GM18511 (cell line): ENCODE data around the gene ZNF689.
"Not testable (repeated sequence)": the region's sequence is repeated elsewhere in the genome, so short reads cannot be mapped to it uniquely, and the experiment has no call there.

Experiments
- ATAC-seq: cut with Tn5 transposase; IDR thresholded peaks from one replicate; pipeline ENCODE4 v1.9.1; 2021; ENCODE audit warnings: mild to moderate bottlenecking, moderate library complexity; ENCODE audit not compliant: unreplicated experiment

Gene ZNF689

GRCh38 chr16:30601966-30602365 is 8.2 kb downstream of the ZNF689 start:
- no peak for ATAC-seq

GRCh38 chr16:30600929-30601328 is 9.3 kb downstream of the ZNF689 start:
- ATAC-seq, result no peak

DNA sequence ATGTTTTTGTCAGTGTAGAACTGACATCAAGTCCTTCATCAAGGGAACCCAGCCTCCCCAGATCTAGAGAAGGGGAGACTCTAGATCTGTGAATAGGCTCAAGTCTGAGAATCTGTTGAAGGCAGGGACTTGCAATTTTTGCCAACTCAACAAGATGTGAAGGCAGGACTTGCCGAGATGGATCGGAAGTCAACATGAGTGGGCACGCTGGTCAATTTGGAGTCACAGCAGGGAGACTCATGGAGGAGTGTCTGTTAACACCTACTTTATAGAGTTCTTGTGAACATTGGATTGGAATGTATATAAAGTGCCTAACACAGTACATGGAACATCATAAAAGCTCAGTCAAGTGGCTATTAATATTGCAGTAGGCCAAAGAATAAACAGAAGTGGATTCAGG is 10.0 kb downstream of the ZNF689 start:
- ATAC-seq, result no peak

DNA sequence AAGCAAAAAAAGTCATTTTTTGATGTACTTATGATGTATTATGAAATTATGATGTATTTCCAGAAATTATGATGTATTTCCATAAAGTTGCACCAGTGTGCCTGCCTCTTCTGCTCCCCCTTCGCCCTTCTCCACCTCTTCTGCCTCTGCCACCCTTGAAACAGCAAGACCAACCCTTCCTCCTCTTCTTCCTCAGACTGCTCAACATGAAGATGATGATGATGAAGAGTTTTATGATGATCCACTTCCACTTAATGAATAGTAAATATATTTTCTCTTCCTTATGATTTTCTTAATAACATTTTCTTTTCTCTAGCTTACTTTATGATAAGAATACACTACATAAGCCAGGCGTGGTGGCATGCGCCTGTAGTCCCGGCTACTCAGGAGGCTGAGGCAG is 17.3 kb downstream of the ZNF689 start:
- no peak for ATAC-seq

DNA sequence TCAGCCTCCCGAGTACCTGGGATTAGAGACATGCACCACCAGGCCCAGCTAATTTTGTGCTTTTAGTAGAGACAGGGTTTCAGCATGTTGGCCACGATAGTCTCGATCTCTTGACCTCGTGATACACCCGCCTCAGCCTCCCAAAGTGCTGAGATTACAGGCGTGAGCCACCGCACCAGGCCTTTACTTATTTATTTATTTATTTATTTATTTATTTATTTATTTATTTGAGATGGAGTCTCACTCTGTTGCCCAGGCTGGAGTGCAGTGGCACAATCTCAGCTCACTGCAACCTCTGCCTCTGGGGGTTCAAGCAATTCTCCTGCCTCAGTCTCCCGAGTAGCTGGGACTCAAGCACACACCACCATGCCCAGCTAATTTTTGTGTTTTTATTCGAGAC is 19.3 kb downstream of the ZNF689 start:
- ATAC-seq, result not testable (repeated sequence)

DNA sequence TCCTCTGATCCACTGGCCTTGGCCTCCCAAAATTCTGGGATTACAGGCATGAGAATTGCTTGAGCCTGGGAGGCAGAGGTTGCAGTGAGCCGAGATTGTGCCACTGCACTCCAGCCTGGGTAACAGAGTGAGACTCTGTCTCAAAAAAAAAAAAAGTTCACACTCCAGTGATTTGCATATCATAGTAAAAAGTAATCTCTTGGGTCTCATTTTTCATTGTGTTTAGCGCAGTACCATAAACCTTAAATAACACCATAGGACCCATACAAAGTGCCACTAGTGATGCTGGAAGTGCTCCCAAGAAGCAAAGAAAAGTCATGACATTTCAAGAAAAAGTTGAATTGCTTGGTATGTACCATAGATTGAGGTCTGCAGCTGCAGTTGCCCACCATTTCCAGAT is 20.6 kb downstream of the ZNF689 start:
- ATAC-seq, result not testable (repeated sequence)

GRCh38 chr16:30588651-30589050 is 21.5 kb downstream of the ZNF689 start:
- no peak for ATAC-seq

- ATAC-seq, result peak; percentile 92
These were observed 24.6 kb downstream of the ZNF689 start, which contains the start of gene ZNF785 for GRCh38 chr16:30585400-30586191. TSS of gene ZNF785 (minus strand) at chr16:30585697. CDS start at chr16:30585611, 86 bp downstream.

DNA sequence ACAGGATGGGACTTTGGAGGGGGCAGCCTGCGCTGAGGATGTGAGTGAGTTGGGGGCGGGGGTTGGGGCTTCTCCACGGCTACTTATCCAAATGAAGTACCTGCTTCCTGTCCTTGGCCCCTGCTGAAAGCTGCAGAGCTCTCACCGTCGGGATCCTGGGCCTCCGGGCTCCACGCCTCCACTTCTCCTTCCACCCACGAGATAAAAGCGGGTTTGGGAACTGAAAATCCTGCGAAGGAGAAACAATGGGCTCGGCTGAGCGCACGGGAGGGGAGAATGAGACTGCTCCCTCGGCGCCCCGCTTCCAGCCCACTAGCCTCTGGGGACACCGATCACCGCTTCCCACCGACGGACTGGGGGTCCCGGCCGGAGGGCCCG is 25.2 kb downstream of the ZNF689 start:
- ATAC-seq, result peak; percentile 30

- ATAC-seq, result no peak
These were observed 27.4 kb downstream of the ZNF689 start for GRCh38 chr16:30582611-30583340.

- no peak for ATAC-seq
These were observed 28.7 kb downstream of the ZNF689 start for GRCh38 chr16:30581457-30581856.

GRCh38 chr16:30574678-30575077 is 35.5 kb downstream of the ZNF689 start:
- ATAC-seq, result no peak

- peak; percentile 81 for ATAC-seq
These were observed 38.5 kb downstream of the ZNF689 start, which contains the start of gene ZNF688 for GRCh38 chr16:30571445-30572322. TSS of gene ZNF688 (minus strand) at chr16:30571714. CDS start at chr16:30571629, 85 bp downstream.

DNA sequence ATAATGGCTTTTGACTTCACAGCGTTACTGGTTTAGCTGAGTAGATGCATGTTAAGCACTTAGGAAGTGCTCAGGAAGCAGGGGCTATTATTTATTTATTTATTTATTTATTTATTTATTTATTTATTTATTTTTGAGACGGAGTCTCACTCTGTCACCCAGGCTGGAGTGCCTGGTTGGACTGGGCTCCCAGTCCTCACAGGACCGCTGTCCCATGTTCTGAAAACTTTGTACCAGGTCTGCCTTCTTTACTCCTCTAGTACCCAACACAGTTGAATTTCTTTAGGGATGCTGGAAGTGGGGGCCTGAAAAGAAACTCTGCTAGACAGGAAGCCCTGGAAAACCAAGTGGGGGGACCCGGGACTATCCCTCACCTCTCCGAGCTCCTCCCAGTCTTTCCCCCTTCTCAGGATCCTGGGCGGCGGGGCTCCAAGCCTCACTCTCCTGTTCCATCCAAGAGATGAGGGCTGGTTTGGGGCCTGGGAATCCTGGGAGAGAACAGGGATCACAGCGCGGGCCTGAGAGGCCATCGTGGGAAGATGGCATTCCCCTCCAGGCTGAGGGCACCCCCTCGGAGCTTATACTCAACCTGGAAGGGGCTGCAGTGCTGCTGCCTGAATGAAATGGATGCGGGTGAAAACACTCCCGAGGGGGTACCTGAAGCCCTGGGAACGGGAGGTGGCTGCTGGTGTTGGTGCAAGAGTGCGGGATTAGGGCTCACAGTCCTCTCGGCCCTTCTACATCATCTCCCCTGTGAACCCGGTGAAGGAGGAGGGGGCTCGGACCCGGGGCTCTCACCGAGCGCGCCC is 39.3 kb downstream of the ZNF689 start:
- ATAC-seq, result no peak

- ATAC-seq, result no peak
These were observed 40.2 kb downstream of the ZNF689 start for GRCh38 chr16:30569746-30570635.

DNA sequence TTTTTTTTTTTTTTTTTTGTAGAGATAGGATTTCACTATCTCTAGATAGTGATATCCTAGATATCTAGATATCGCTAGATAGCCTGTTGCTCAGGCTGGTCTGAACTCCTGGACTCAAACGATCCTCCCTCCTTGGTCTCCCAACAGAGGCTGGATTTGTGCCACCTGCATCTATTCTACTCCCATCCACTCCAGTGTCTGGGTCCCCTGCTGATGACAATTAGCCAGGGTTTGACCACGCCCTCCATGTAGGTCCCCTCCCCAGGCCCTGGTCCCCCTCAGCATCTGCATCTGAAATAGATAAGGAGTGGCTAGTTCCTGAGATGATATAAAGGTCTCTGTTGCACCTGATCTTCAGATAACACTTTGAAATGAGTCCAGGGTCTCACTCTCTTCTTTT is 40.9 kb downstream of the ZNF689 start:
- no peak for ATAC-seq

- ATAC-seq, result no peak
These were observed 42.1 kb downstream of the ZNF689 start for GRCh38 chr16:30567991-30568638.

DNA sequence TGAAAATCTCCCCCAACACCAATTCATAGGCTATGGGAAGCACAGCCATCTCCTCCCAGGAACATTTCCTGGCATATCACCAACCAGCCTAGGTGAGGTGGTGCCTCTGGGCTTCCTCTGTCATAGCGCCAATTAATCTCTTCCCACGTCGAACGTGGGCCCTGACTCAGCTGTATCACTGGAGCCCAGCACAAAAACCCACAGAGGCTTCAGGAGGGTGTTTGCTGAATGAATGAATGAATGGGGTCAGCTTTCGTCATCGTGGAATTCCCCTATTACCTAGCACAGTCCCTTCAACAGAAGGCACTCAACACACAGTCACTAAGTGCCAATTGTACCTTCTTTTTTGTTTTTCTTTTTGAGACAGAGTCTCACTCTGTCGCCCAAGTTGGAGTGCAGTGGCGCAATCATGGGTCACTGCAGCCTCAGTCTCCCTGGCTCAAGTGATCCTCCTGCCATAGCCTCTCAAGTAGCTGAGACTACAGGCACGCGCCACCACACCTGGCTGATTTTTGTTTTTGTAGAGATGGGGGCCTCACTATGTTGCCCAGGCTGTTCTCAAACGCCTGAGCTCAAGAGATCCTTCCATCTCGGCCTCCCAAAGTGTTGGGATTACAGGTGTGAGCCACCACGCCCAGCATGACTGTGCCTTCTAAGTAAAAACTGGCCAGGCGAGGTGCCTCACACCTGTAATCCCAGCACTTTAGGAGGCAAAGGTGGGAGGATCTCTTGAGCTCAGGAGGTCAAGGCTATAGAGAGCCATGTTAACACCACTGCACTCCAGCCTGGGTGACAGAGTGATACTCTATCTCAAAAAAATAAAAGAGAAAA is 42.8 kb downstream of the ZNF689 start:
- ATAC-seq, result no peak
